Choroid plexus epithelial cell (primary cell): ENCODE measurements around the gene ZPBP.

Source experiments
- DNase-seq: peaks from one replicate; pipeline ENCODE4 v3.0.0-alpha.2; 2010; ENCODE audit warnings: low read depth
- H3K4me3 ChIP-seq: 2 replicates; pipeline ENCODE4 v1.5.1; 2011; ENCODE audit warnings: low read depth, mild to moderate bottlenecking, control low read depth, low read length, moderate library complexity
- TF ChIP-seq, protein P1 (sequence below): conservative IDR thresholded peaks from 2 replicates; pipeline ENCODE4 v1.5.1; 2011; ENCODE audit warnings: low read depth, mild to moderate bottlenecking, control low read depth, inconsistent platforms, low read length, moderate library complexity

Gene ZPBP

DNA sequence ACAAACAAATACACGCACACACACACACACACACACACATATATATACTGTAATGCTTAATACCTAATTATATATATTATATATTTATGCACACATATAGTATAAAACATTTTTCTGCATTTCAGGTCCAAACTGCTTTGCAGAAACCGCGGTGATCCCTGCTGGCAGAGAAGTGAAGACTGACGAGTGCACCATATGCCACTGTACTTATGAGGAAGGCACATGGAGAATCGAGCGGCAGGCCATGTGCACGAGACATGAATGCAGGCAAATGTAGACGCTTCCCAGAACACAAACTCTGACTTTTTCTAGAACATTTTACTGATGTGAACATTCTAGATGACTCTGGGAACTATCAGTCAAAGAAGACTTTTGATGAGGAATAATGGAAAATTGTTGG, 181.1 kb downstream of the ZPBP start:
- DNase-seq: no peak
- TF ChIP-seq, protein P1, sequence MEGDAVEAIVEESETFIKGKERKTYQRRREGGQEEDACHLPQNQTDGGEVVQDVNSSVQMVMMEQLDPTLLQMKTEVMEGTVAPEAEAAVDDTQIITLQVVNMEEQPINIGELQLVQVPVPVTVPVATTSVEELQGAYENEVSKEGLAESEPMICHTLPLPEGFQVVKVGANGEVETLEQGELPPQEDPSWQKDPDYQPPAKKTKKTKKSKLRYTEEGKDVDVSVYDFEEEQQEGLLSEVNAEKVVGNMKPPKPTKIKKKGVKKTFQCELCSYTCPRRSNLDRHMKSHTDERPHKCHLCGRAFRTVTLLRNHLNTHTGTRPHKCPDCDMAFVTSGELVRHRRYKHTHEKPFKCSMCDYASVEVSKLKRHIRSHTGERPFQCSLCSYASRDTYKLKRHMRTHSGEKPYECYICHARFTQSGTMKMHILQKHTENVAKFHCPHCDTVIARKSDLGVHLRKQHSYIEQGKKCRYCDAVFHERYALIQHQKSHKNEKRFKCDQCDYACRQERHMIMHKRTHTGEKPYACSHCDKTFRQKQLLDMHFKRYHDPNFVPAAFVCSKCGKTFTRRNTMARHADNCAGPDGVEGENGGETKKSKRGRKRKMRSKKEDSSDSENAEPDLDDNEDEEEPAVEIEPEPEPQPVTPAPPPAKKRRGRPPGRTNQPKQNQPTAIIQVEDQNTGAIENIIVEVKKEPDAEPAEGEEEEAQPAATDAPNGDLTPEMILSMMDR: no peak

DNA sequence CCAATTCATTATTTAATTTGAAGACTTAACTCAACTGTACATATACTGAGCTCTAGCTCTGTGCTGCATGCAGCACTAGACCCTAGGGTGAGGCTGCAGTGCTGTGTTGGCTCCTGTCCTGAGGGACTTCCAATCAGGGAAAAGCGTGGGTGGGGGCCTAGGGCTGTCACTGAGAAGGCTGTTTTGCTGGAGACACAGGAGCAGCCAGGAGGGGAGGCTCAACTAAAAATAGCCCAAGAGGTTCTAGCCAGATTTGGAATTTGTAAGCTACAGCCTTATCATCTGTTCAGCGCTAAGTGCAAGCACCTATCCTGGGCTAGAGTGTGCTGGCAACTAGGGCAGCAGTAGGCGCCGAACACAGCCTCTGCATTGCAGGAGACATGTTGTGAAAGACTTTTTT, 198.5 kb downstream of the ZPBP start:
- no peak for DNase-seq
- TF ChIP-seq, protein P1: no peak
- H3K4me3 ChIP-seq: no peak overlapping the region

More for the DNA sequence above, 181.1 kb downstream of the ZPBP start:
- no peak overlapping the region for H3K4me3 ChIP-seq

DNA sequence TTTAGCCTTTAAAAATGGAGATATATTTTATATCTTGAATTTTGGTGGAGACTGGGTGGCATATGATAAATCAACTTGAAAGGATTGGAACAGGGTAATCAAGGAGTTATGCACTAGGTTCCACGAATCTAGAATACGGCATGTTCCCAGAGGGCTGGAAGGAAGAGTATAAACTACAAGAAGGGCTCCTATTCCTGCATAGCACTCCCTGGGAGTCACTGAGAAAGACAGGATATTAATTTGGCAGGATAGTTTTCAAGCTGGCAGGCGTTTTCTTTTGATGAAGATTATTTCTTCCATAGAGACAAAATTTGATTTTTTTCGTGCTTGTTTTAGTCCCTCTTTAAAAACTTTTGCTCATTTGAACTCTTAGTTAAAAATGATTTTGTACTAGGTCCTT, 199.9 kb downstream of the ZPBP start:
- TF ChIP-seq, protein P1: no peak
- DNase-seq: no peak
- H3K4me3 ChIP-seq: no peak overlapping the region

DNA sequence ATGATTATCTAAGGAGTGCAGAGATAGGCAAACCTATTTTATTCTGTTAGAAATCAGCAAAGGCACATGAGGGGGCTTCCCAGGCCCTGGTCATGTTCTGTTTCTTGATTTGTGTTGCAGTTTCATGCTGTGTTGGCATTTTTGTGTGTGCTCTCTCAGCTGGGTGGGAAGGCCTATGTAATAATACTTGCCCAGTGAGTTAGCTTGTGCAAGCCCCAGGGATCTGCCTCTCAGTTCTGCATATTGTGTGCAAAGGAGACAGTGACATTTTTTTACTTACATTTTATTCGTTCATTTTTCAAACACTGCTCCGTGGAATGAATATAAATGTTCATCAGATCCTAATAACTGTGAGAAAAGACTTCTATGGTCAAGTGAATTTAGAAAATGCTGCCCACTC, 200.6 kb downstream of the ZPBP start:
- H3K4me3 ChIP-seq: no peak overlapping the region
- TF ChIP-seq, protein P1: no peak
- no peak for DNase-seq
